Activated naive CD4-positive, alpha-beta T cell treated with anti-CD3 and anti-CD28 coated beads, Interleukin-2, amount 10 ng/mL, durations not matched to agents 7 days and 5 days (primary cell): ENCODE measurements around the gene TUBA4B.

ENCODE experiments used
- CTCF ChIA-PET: fragments of 350-600 bp; sonication (Branson Sonifier 250); formaldehyde crosslinking; loops from one replicate; lab custom pipeline; 2021; ENCODE audit warnings: antibody characterized with exemption; lab: Charles Lee
- DNase-seq: peaks from one replicate; pipeline ENCODE4 v3.0.0-alpha.2; 2020
- H3K27ac Mint-ChIP-seq: one replicate; pipeline ENCODE4 v1.8.0; 2021; ENCODE audit warnings: mild to moderate bottlenecking, moderate library complexity, mixed read lengths
- H3K27me3 Mint-ChIP-seq: one replicate; pipeline ENCODE4 v1.8.0; 2021; ENCODE audit warnings: mild to moderate bottlenecking, mixed read lengths
- H3K36me3 Mint-ChIP-seq: one replicate; pipeline ENCODE4 v1.8.0; 2021; ENCODE audit warnings: mixed read lengths
- H3K4me1 Mint-ChIP-seq: one replicate; pipeline ENCODE4 v1.8.0; 2021; ENCODE audit warnings: mixed read lengths
- H3K4me3 Mint-ChIP-seq: one replicate; pipeline ENCODE4 v1.8.0; 2021; ENCODE audit warnings: mild to moderate bottlenecking, moderate library complexity, mixed read lengths
- H3K9me3 Mint-ChIP-seq: one replicate; pipeline ENCODE4 v1.8.0; 2021; ENCODE audit warnings: mixed read lengths

The TUBA4B gene

GRCh38 chr2:219252900-219253752 lies at the start of gene TUBA4B:
TUBA4B (plus strand) TSS chr2:219253243; CDS start chr2:219253408, 165 bp downstream.
- Mint-ChIP-seq H3K27ac (peak within 1 kb of the TSS; percentile 95), H3K36me3 (peaks cover 48% of the 10 kb centered on the region), H3K27me3 (no peaks in the 10 kb centered on the region), H3K9me3 (no peaks in the 10 kb centered on the region), H3K4me3 (peak within 1 kb of the TSS; percentile 92), H3K4me1 (peaks cover 61% of the 10 kb centered on the region)
- CTCF ChIA-PET, result interaction anchor here (0.7 to 5.5 kb wide), 9 partner anchors 8 to 80 kb away, joined by 3 to 49 read pairs (median 5); partner anchors contain the start of genes ABCB6, ANKZF1, ATG9A and DNAJB2
- peak; percentile 74 for DNase-seq

- Mint-ChIP-seq H3K9me3 (peaks cover 7% of the 10 kb centered on the region), H3K4me3 (no peak overlapping the region), H3K4me1 (peaks cover 48% of the 10 kb centered on the region), H3K27me3 (peaks cover 5% of the 10 kb centered on the region), H3K36me3 (peaks cover 23% of the 10 kb centered on the region), H3K27ac (no peak overlapping the region)
- no peak for DNase-seq
- CTCF ChIA-PET, result interaction anchor here (1.0 to 1.2 kb wide), 2 partner anchors 15 to 90 kb away, joined by 4 read pairs; no protein-coding TSS in a partner anchor
Measured at GRCh38 chr2:219204425-219205164, 48.4 kb upstream of the TUBA4B start.

- Mint-ChIP-seq H3K4me1 (peaks cover 53% of the 10 kb centered on the region), H3K9me3 (peaks cover 7% of the 10 kb centered on the region), H3K27me3 (peaks cover 4% of the 10 kb centered on the region), H3K4me3 (no peak overlapping the region), H3K27ac (no peak overlapping the region), H3K36me3 (peaks cover 27% of the 10 kb centered on the region)
- CTCF ChIA-PET, result interaction anchor here (1.4 kb wide), 2 partner anchors 33 to 86 kb away, joined by 4 to 12 read pairs; no protein-coding TSS in a partner anchor
- no peak for DNase-seq
Measured at GRCh38 chr2:219205165-219205538, 47.9 kb upstream of the TUBA4B start.

- peaks cover 27% of the 10 kb centered on the region for H3K36me3 Mint-ChIP-seq
- DNase-seq, result no peak
- CTCF ChIA-PET, result interaction anchor here (0.8 to 1.9 kb wide), 11 partner anchors 10 to 89 kb away, joined by 3 to 12 read pairs (median 6); partner anchors contain the start of genes CNPPD1, GLB1L, NHEJ1 and STK16
- H3K9me3 Mint-ChIP-seq, result peaks cover 4% of the 10 kb centered on the region
- peak overlapping the region; percentile 98 for H3K27ac Mint-ChIP-seq
- no peaks in the 10 kb centered on the region for H3K27me3 Mint-ChIP-seq
- H3K4me1 Mint-ChIP-seq, result peaks cover 53% of the 10 kb centered on the region
- H3K4me3 Mint-ChIP-seq, result peak overlapping the region; percentile 87
Measured at GRCh38 chr2:219205981-219206327, 47.1 kb upstream of the TUBA4B start.

GRCh38 chr2:219206328-219207133 lies 46.5 kb upstream of the TUBA4B start, which contains the start of gene ZFAND2B:
ZFAND2B (plus strand) TSS chr2:219206782; CDS start chr2:219206988, 206 bp downstream.
- peaks cover 2% of the 10 kb centered on the region for H3K9me3 Mint-ChIP-seq
- peak; percentile 95 for DNase-seq
- H3K27me3 Mint-ChIP-seq, result no peaks in the 10 kb centered on the region
- peak within 1 kb of the TSS; percentile 87 for H3K4me3 Mint-ChIP-seq
- peaks cover 57% of the 10 kb centered on the region for H3K4me1 Mint-ChIP-seq
- H3K36me3 Mint-ChIP-seq, result peaks cover 32% of the 10 kb centered on the region
- peak within 1 kb of the TSS; percentile 98 for H3K27ac Mint-ChIP-seq
- CTCF ChIA-PET, result interaction anchor here (0.6 to 1.9 kb wide), 13 partner anchors 10 to 177 kb away, joined by 3 to 12 read pairs (median 5); partner anchors contain the start of genes CNPPD1, GLB1L, NHEJ1 and STK16

GRCh38 chr2:219207134-219207883 lies 45.7 kb upstream of the TUBA4B start:
- no peak for DNase-seq

GRCh38 chr2:219207884-219208740 lies 44.9 kb upstream of the TUBA4B start:
- Mint-ChIP-seq H3K36me3 (peaks cover 34% of the 10 kb centered on the region), H3K9me3 (peaks cover 2% of the 10 kb centered on the region), H3K4me3 (peak overlapping the region; percentile 87), H3K4me1 (peaks cover 66% of the 10 kb centered on the region), H3K27ac (peak overlapping the region; percentile 98), H3K27me3 (no peaks in the 10 kb centered on the region)
- CTCF ChIA-PET, result interaction anchor here (0.7 to 6.8 kb wide), 8 partner anchors 15 to 92 kb away, joined by 3 to 70 read pairs (median 4); partner anchors contain the start of genes NHEJ1 and SLC23A3
- DNase-seq, result no peak

More at GRCh38 chr2:219207134-219207883, 45.7 kb upstream of the TUBA4B start:
- CTCF ChIA-PET, result interaction anchor here (0.7 to 6.8 kb wide), 7 partner anchors 31 to 93 kb away, joined by 3 to 70 read pairs (median 7); partner anchors contain the start of genes CNPPD1, NHEJ1 and SLC23A3
- peaks cover 65% of the 10 kb centered on the region for H3K4me1 Mint-ChIP-seq
- H3K36me3 Mint-ChIP-seq, result peaks cover 35% of the 10 kb centered on the region
- H3K4me3 Mint-ChIP-seq, result peak overlapping the region; percentile 87
- H3K27me3 Mint-ChIP-seq, result no peaks in the 10 kb centered on the region
- peak overlapping the region; percentile 98 for H3K27ac Mint-ChIP-seq
- peaks cover 2% of the 10 kb centered on the region for H3K9me3 Mint-ChIP-seq

- H3K27me3 Mint-ChIP-seq, result no peaks in the 10 kb centered on the region
- no peak for DNase-seq
- peak overlapping the region; percentile 18 for H3K4me3 Mint-ChIP-seq
- H3K9me3 Mint-ChIP-seq, result peaks cover under 1% of the 10 kb centered on the region
- CTCF ChIA-PET, result interaction anchor here (0.8 to 6.8 kb wide), 5 partner anchors 16 to 55 kb away, joined by 3 to 70 read pairs (median 4); partner anchors contain the start of genes CNPPD1, NHEJ1 and SLC23A3
- peak overlapping the region; percentile 80 for H3K27ac Mint-ChIP-seq
- peaks cover 40% of the 10 kb centered on the region for H3K36me3 Mint-ChIP-seq
- peaks cover 66% of the 10 kb centered on the region for H3K4me1 Mint-ChIP-seq
Measured at GRCh38 chr2:219209236-219210195, 43.5 kb upstream of the TUBA4B start.

- Mint-ChIP-seq H3K4me3 (no peak overlapping the region), H3K27me3 (no peaks in the 10 kb centered on the region), H3K9me3 (no peaks in the 10 kb centered on the region), H3K27ac (peak overlapping the region; percentile 91), H3K4me1 (peaks cover 64% of the 10 kb centered on the region), H3K36me3 (peaks cover 44% of the 10 kb centered on the region)
- no peak for DNase-seq
- CTCF ChIA-PET, result interaction anchor here (1.1 to 6.8 kb wide), 2 partner anchors 39 to 45 kb away, joined by 4 to 70 read pairs; partner anchors contain the start of gene SLC23A3
Measured at GRCh38 chr2:219210196-219210885, 42.7 kb upstream of the TUBA4B start.

- CTCF ChIA-PET, result interaction anchor here (0.6 to 6.8 kb wide), 9 partner anchors 12 to 86 kb away, joined by 3 to 70 read pairs (median 4); partner anchors contain the start of genes GLB1L, SLC23A3 and STK16
- Mint-ChIP-seq H3K4me3 (no peak overlapping the region), H3K4me1 (peaks cover 59% of the 10 kb centered on the region), H3K9me3 (no peaks in the 10 kb centered on the region), H3K27me3 (no peaks in the 10 kb centered on the region), H3K36me3 (peaks cover 44% of the 10 kb centered on the region), H3K27ac (peak overlapping the region; percentile 91)
- DNase-seq, result no peak
Measured at GRCh38 chr2:219210886-219211362, 42.1 kb upstream of the TUBA4B start.
